Body of pancreas (tissue), 4 donors: Measurements from ENCODE around the gene NOG.

ENCODE experiments used
- CTCF ChIP-seq, 7 experiments: fragments of 450-650 bp in 4 of 7; fragments of 200-600 bp in 3 of 7; sonication (generic) in 3 of 7; IDR thresholded peaks; one replicate each; pipeline ENCODE4 v1.5.1; 2016 to 2019; ENCODE audit warnings: antibody characterized with exemption in 7 of 7
- POLR2A ChIP-seq, 3 donors: fragments of 450-650 bp; IDR thresholded peaks; one replicate each; pipeline ENCODE4 v1.6.1; 2016; ENCODE audit warnings: antibody characterized with exemption in 3 of 3, mild to moderate bottlenecking in 2 of 3

- TF ChIP-seq POLR2A (IDR thresholded peaks at IDR 0.05): no peak
- no peak for TF ChIP-seq CTCF (IDR thresholded peaks at IDR 0.05)
Measured at GRCh38 chr17:56601591-56601990, 8.1 kb downstream of the NOG start.
